Embryonic facial prominence (tissue), 1 donor: ENCODE data around the gene MRM2.

Experiments
- DNase-seq: peaks from one replicate; pipeline ENCODE4 v3.0.0-alpha.2; 2016; ENCODE audit errors: extremely low spot score

The MRM2 gene

DNA sequence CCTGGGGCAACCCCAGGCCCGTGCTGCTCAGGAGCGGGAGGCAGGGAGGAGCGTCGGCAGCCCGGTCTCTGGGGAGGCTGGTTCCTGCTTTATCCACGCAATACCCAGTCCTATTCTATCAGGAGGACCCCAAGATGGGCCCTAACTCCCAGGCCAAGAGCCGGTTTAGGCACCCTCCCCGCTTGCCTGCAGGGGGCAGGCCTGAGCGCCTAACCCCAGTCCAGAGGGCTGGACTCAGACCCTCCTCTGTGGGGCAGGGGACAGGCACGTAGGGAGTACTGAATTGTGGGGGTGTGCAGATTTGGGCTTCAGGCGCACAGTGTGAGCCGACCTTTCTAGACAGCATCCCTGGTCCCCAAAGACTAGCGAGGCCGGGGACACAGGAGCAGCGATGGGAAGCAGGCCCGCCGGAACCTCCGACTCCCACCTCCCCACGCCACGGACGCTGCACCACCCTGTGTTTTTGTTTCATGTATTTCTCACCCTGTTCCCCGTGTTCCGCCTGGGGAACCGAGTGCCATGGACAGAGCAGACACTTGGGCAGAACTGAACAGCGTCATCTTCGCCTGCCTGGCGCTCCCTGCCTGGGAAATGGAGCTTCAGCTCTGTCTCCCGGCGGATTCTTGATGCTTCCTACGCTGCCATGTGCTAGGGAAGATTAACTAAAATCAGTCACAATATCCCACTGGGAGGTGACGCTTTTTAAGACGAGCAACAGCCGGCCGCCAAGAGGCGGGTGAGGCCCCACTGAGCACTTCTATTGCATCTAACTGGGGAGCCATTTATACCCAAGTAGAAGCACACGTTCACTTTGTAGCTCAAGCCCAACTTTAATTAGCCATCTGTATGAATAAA lies 5.4 kb upstream of the MRM2 start:
- DNase-seq = no peak

DNA sequence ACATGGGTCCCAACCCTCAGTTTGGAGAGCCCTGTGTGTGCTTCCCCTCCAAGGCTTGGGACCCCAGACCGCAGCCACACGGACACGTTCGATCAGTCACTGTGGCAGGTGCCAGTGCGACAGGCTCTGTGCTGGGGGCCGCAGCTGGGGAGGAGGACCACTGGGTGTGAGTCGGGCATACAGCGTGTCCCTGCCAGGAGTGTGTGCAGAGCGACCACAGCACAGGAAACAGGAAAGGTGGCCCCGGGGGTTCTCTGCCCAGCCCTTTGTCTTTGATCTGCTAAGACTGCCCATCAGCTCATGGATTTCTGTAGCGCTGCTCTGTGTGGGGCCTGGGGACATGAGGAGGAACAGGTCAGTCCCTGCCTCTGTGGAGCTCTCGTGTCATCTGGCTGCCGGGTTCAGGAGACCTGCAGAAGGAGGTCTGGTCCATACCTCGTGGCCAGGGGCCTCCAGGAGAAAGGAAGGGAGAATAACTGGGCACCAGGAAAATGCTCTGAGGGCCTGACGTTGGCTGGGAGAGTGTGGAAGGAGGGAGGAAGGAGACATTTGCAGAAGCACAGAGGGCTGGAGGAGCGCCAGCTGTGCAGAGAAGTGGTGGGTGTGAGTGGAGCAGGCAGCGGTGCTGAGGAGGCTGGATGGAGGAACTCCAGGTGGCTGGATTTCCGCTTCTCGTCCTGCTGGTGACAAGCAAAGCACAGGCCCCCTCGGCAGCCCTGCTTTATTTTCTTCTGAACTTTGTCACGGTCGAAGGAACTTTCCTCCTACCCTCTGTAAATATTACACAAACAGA lies 4.1 kb upstream of the MRM2 start:
- DNase-seq = no peak

DNA sequence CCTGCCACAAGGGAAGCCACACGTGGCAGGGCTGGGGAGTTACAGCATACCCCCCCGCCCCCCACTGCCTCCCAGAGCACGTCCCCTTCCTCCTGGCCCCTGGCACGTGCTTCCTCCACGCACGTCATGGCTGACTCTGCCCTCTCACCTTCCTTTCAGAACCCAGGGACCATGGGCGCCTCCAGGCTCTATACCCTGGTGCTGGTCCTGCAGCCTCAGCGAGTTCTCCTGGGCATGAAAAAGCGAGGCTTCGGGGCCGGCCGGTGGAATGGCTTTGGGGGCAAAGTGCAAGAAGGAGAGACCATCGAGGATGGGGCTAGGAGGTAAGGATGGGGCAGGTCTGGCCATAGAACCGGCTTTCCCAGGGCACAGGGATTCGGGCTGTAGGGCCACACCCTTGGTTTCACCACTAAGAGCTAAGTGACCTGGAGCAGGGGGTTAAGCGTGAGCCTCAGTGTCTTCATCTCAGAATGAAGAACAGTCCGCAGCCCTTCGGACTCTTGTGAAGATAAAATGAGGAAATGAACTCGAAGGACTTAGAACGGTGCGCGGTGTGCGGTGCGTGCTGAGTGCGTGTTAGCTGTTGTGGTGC lies 2.5 kb upstream of the MRM2 start:
- no peak for DNase-seq

DNA sequence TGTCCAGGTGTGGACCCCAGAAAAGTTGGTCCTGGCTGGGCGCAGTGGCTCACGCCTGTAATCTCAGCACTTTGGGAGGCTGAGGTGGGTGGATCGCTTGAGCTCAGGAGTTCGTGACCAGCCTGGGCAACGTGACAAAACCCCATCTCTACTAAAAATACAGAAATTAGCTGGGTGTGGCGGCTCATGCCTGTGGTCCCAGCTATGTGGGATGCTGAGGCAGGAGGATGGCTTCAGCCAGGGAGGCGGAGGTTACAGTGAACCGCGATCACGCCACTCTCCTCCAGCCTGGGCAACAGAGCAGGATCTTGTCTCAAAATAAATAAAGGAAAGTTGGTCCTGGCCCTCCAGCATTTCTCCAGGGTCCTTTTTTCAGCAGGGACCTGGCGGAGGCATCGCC lies 1.5 kb upstream of the MRM2 start:
- no peak for DNase-seq

DNA sequence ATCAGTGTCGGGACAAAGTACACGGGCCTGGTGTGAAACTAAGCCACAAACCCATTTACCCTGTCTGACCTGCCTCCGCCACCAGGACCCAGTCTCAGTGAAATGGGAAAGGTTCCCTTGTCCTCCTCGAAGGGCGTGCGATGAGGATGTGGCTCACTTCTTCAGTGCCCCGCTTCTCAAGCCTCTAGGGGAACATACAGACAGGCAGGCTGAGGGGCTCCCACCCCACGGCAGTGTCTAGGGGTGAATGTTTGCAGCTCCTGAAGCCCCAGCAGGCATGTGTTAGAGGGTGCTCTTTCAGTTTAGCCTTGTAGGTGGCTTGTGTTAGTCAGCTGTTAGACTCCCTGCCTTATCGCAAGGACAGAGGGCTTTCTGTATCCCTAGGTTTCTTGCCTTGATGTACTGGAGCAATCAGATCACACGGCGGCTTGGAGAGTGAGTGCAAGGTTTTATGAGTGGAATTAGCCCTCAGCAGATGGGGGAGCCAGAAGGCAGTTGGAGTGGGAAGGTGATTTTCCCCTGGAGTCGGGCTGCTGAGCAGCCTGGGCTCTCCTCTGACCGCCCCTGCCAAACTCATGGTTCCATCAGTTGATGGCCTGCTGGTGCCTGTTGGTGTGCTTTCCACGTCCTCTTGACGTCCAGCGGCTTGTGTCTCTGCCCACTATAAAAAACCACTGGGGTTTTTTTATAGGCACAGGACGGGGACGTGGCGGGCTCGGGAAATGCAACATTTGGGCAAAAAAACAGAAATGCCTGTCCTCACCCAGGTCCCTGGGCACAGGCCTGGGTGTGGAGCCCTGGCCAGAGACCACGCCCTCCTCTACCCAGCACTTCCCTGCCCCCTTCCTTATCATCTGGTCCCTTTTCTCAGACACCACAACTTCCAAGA lies 780 bp upstream of the MRM2 start:
- DNase-seq = no peak

DNA sequence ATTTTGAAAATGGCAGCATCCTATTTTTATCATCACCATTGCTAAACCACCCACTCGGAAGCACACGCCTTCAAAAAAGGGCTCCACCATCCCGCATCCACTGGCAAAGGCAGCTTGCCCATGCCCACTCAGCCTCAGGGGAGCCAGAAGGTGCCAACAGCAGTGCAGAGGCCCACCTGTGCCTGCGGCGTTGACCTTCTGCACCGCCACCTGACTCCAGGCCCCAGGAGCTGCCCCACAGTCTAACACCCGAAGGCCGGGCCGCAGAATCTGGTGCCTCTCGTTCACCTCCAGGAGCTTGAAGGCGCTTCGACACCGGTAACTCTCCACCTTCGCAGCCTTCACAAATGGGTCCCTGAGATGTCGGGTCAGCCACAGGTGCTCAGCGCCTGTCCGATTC lies 2.8 kb downstream of the MRM2 start:
- DNase-seq = no peak

DNA sequence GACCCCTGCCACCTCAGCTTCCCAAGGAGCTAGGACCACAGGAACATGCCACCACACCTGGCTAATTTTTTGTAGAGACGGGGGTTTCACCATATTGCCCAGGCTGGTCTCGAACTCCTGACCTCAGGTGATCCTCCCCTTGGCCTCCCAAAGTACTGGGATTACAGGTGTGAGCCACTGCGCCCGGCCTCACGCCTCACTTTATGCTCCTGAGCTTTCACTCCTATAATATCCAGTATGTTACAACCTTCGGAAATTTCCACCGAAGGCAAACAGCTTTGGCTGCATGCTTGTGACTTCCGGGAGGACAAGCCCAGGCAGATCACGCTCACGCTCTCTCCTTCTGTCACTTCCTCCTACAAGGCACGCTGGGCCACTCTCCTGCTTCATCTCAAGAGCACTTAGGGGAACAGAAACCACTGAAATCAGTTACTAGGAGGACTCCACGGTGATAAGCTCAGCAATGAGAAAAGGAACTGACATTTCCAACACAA lies 4.8 kb downstream of the MRM2 start:
- DNase-seq = no peak

DNA sequence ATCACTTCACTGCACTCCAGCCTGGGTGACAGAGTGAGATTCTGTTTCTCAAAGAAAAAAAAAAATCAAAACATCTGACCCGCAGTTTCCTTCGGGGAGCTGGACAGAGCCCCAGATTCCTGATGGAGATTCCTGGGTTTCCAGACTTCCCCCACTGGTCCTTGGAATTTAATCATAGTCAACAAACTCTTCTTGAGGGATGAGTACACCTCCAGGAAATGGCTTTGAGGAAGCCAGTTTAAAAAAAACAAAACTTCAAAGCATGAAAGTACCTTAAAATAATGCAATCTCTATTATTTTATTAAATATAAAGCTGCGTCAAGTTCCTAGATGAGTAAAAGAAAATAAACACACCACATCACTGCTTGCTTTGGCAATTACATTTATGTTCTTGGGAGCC lies 8.1 kb downstream of the MRM2 start:
- DNase-seq = no peak

DNA sequence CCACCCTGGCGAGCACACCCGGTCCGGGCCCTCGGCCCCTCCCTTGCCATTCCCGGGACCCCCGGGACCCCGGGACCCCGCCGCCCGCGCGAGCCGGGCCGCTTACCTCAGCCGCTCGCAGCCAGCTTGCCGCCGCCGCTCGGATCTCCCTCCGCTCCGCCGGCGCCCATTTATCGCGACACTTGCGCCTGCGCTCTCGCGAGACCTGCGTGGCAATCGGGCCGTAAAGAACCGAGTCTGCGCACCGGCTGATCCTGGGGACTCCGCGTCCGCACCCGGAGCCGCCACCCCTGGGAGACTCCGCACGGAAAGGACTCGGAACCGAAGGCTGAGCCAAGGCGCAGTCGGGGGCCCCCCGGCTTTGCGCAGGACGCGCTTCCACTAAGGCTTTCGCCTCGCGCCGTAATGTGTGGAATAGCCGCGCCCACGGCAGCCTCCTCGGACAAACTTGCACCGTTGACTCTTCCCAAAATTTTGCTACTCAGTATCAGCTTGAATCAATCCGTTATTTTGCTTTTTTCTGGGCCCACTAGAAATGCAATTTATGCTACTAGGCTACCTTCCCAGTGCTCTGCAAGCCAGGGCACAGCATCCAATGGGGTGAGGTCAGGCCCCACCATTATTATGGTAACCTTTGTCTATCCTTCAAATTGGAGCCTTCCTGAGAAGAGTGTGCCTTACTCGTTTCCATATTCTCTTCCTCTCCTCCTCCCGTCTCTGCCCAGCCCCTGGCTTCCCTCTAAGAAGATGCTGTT lies 9.1 kb downstream of the MRM2 start, which contains the start of gene MAD1L1:
Gene MAD1L1, minus strand, starts transcription at position 180 of the 755 bp plus-strand sequence. CDS start 2,812 bp downstream, outside the sequence.
- peak; percentile 75 for DNase-seq

DNA sequence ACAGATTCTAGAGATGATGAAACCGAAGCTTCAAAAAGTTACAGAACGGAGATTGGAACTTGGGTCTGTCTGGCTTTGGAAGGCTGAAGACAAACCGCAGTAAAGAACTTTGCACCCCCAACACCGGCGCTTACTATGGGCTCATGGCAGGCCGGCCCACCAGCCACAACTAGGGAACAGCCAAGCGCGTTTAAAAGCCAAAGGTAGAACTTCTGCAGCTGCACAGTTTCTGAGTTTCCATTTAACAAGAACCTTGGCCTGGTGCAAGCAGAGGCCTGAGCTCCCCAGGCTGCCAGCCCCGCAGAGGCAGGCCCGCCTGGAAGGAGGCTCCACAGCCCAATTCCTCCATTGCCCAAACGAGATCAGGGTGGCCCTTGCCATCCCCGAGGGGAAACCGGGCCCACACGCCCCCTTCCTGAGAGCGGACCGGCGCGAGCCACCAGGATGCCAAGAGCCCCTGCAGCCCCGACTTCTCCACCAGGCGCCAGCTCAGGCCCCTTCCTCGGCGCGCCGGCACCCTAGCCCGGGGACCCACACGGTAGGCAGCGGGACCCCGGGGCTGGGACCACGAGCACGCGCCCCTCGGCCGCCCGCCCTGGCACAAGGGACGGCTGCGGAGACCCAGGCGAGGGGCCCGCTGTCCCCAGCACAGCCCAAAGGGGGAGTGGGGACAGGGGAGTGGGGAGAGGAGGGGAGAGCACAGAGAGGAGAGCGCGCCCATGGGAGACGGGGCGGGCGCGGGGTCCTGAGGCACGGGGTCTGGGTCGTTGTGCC lies 9.8 kb downstream of the MRM2 start:
- no peak for DNase-seq

DNA sequence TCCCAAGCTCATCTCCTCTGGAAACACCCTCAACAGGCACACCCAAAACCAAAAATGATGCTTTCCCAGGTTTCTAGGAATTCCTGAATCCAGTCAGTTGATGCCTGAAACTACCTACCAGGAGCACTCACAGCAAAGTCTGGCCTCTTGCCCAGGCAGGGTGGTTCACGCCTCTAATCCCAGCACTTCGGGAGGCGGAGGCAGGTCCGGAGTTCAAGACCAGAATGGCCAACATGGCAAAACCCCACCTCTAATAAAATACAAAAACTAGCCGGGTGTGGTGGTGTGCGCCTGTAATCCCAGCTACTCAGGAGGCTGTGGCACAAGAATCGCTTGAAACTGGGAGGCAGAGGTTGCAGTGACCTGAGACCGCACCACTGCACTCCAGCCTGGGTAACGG lies 11.1 kb downstream of the MRM2 start:
- no peak for DNase-seq

DNA sequence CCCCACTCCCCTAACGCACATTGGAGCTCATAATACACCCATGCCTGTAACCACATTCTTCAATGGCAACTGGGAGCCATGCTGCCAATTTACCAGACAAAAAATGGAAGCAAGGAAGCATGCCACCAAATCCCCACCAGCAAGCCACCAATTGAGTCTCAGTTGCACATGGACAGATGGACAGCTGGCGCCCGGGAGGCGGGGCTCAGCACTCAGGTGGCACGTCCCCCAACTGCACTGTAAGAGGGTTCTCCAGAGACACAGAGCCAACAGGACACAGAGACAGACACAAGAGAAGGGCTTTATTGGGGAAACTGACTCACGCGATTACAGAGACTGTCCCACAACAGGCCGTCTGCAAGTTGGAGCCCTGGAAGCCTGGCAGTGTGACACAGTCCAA lies 11.8 kb downstream of the MRM2 start:
- DNase-seq = no peak

DNA sequence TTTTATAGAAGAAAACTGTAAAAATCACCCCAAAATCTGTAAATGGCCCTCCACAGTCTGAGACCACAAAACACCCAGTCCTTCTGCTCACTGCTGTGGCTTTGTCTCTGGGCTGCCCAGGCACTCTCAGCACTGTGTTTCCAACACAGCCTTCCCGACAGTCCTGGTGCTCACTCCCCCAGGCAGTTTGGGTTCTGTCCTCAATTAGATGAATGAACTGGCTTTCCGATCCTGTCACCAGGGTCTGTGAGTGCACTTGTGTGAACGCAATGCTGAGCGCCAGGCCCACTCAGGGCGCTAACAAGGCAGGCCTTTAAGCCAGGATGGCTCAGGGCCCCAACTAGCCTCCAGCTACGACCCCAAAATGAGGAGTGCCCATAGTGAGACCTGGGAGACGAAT lies 12.5 kb downstream of the MRM2 start:
- no peak for DNase-seq

DNA sequence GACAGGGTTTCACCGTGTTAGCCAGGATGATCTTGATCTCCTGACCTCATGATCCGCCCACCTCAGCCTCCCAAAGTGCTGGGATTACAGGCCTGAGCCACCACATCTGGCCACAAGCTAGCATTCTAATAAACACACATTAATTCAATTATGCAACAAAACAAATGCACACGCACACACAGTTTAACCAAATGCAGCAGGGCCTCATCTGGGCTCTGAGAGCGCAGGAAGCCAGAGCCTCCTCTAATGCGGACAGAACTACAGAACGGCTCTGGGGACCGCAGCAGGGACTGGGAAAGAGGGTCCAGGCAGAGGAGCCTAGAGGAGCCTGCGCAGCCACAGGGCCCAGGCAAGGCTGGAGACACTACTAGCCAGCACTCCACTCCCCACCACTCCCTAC lies 13.1 kb downstream of the MRM2 start:
- DNase-seq = no peak

DNA sequence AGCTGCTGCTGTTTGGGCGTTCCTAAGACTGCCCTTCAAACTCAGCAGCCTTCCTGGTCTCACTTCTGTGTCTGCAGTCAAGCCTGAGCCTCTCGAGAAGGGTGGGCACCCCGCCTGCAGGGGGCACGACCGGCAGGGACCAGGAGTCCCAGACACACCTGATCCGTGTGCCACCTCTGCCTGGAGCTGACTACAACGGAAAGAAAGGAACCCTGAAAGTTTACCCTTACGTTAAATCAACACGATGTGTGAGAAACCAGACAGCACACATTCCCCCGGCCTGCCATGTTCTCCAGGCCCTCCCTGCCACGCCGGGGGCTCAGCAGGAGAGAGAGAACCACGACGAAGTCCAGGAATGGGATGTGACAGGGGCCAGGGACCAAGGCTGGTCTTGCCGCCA lies 14.3 kb downstream of the MRM2 start:
- DNase-seq = no peak

DNA sequence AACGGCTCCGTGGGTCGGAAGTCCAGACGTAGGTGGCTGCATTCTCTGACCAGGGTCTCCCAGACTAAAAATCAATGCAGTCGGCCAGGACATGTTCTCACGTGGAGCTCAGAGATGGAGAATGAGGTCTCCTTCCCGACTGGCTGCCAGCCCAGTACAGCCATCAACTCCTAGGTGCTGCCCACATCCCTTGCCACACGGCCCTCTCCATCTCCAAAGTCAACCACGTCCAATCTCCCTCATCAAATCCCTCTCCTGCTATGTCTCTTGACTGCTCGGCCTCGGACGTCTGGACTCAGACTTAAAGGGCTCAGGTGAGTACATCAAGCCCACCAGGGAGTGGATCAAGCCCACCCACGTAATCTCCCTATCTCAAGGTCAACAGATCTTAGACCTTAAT lies 16.2 kb downstream of the MRM2 start:
- no peak for DNase-seq

DNA sequence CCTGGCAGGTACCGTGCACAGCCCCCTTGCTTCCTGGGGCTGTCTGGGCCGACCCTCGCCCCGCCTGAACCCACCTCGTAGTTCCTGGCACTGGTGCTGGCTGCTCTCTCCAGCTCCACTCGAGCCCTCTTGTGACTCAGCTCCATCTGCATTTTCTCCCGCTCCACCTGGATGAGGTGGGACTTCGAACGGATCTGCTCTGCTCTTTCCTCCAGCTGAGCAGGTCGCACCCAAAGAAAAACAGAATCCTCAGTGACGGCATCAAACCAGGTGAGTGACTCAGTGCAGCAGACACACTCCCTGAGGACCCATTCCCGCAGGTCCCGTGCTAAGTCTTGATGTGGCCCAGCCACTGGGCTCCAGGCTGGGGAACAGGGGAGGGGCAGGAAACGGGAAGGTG lies 16.7 kb downstream of the MRM2 start:
- no peak for DNase-seq

DNA sequence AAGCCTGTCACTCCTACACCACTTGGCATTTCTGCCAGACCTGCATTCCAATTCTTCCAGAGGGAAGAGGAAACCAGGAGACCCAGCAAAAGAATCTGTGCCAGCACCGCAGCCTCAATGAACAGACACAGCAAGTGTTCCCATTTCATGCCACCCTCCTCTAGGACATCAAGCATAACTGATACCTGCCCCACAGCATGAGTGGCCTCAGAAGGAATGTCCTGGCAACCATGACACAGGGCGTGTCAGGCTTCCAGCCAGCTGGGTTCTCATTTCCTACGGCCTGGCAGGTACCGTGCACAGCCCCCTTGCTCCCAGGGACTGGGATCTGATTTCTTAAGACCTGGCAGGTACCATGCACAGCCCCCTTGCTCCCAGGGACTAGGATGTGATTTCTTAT lies 17.1 kb downstream of the MRM2 start:
- no peak for DNase-seq

DNA sequence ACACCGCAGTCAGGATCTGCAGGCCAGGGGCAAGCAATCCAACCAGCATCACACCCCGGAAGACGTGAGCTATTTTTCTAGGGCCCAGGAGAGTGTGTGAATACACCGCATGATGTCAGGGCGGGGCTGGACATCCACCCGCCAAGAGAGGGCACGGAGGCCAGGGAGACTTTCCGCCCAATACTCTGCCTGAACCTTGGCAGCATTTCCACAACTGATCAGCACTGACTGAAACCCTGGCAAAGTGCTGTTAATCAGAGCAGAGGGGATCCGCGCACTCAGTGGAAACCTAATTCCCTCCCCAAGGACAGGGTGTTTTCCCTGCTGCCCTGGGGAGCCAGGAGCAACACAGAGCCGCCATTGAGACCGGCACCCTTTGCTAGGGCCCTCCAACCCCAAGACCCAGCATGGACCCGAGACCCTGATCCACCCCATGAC lies 17.5 kb downstream of the MRM2 start:
- DNase-seq = no peak

DNA sequence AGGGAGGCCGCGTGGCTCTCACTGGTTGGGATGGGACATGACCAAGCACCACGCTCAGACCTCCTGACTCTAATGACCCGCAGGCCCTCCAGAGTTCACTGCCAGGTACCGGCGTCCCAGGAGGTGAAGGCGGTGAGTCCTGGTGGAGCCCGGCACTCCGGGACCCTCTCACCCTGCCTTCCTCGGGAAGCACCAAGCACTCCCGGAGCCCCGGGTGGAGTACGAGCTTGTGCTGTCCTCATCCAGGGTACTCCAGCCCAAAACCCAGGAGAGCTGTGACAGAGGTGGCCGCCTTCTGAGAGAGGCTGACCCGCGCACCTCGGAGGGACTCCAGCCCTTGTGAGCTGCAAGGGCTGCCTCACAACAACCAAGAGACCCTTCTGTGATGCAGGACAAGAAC lies 18.7 kb downstream of the MRM2 start:
- DNase-seq = no peak
